Endothelial cell of umbilical vein (primary cell): ENCODE data around the gene KCNJ6. TPM values are rescaled to one million over a fixed set of nuclear protein-coding genes. Genes with fewer than 3 reads are reported as not detected.

ENCODE experiments used
- BruUV-seq: library from RNA; stranded (reverse); fragments of 400-500 nt; replicated peaks from 2 replicates; lab custom pipeline; 2021; lab: Mats Ljungman, UMichigan
- CTCF ChIA-PET: fragments of 300-600, 350-600 bp; sonication (Branson Sonifier 250); formaldehyde crosslinking; loops from one replicate; lab custom pipeline; 2021; ENCODE audit warnings: antibody characterized with exemption, inconsistent platforms; lab: Charles Lee
- POLR2A ChIA-PET: fragments of 300-600, 350-600 bp; sonication (Branson Sonifier 250); formaldehyde crosslinking; loops from one replicate; lab custom pipeline; 2021; ENCODE audit warnings: antibody characterized with exemption, inconsistent platforms; lab: Charles Lee
- DNase-seq: peaks from one replicate; pipeline ENCODE4 v3.0.0-alpha.2; 2011; ENCODE audit warnings: low read depth, low spot score
- FAIRE-seq: peaks from 2 replicates; lab custom pipeline; 2011; peaks lifted over from hg19 to GRCh38; lab: Jason Lieb, UNC
- H2AFZ ChIP-seq: 2 replicates; pipeline ENCODE4 v1.6.0; 2012; ENCODE audit warnings: low read depth, low read length, control low read depth, inconsistent platforms
- H3K27ac ChIP-seq: 2 replicates; pipeline ENCODE4 v1.5.1; 2011; ENCODE audit warnings: low read depth, mild to moderate bottlenecking, control low read depth, low read length, moderate library complexity; ENCODE audit not compliant: insufficient read depth
- H3K27me3 ChIP-seq, 2 experiments: 2 replicates each; pipeline versions ENCODE4 v1.6.0 to v1.6.1; 2011; ENCODE audit warnings: low read length in 2 of 2, mixed read lengths in 1 of 2; ENCODE audit not compliant: control insufficient read depth in 2 of 2, insufficient read depth in 2 of 2
- H3K36me3 ChIP-seq, 2 experiments: 2 replicates in 1 of 2; 3 replicates in 1 of 2; pipeline ENCODE4 v1.5.1; 2011; ENCODE audit warnings: low read length in 2 of 2, mild to moderate bottlenecking in 1 of 2, moderate library complexity in 1 of 2; ENCODE audit not compliant: control insufficient read depth in 2 of 2, insufficient read depth in 2 of 2; ENCODE audit errors: extremely low read depth in 1 of 2
- H3K4me1 ChIP-seq: 3 replicates; pipeline ENCODE4 v1.5.1; 2011; ENCODE audit warnings: mild to moderate bottlenecking, low read length; ENCODE audit not compliant: control insufficient read depth, insufficient read depth; ENCODE audit errors: extremely low read depth
- H3K4me2 ChIP-seq: 2 replicates; pipeline ENCODE4 v1.6.1; 2011; ENCODE audit warnings: low read length, control low read depth, mixed read lengths; ENCODE audit not compliant: insufficient read depth
- H3K4me3 ChIP-seq, 3 experiments: fragments of 200-600 bp in 1 of 3; sonication (generic), shearing (Covaris generic) in 1 of 3; replicated peaks in 1 of 3; 2 replicates each; pipeline ENCODE4 v1.5.1; 2011 to 2016; ENCODE audit warnings: control low read depth in 3 of 3, low read length in 3 of 3, mild to moderate bottlenecking in 2 of 3, inconsistent platforms in 1 of 3, low read depth in 1 of 3, moderate library complexity in 1 of 3; ENCODE audit not compliant: insufficient read depth in 1 of 3
- H3K79me2 ChIP-seq: 2 replicates; pipeline ENCODE4 v1.6.0; 2012; ENCODE audit warnings: low read length, inconsistent platforms; ENCODE audit not compliant: control insufficient read depth, insufficient read depth
- H3K9ac ChIP-seq: replicated peaks from 2 replicates; pipeline ENCODE3; 2011; ENCODE audit warnings: low read length, control low read depth; ENCODE audit not compliant: insufficient read depth; ENCODE audit errors: extremely low read depth
- H3K9me1 ChIP-seq: replicated peaks from 3 replicates; pipeline ENCODE4 v1.6.0; 2011; ENCODE audit warnings: mild to moderate bottlenecking, low read length; ENCODE audit not compliant: control insufficient read depth, insufficient read depth; ENCODE audit errors: extremely low read depth
- H3K9me3 ChIP-seq: replicated peaks from 2 replicates; pipeline ENCODE4 v1.5.1; 2012; ENCODE audit warnings: low read length, inconsistent platforms; ENCODE audit not compliant: control insufficient read depth, insufficient read depth
- H4K20me1 ChIP-seq: replicated peaks from 2 replicates; pipeline ENCODE3; 2011; ENCODE audit warnings: mild to moderate bottlenecking, low read length; ENCODE audit not compliant: control insufficient read depth, insufficient read depth; ENCODE audit errors: extremely low read depth
- CTCF ChIP-seq, 2 donors: IDR thresholded peaks; 1 replicate in 1 of 2; 2 replicates in 1 of 2; pipeline ENCODE4 v1.5.1; 2011; ENCODE audit warnings: low read length in 2 of 2, mild to moderate bottlenecking in 2 of 2, moderate library complexity in 2 of 2, control low read depth in 1 of 2, inconsistent platforms in 1 of 2, low read depth in 1 of 2; ENCODE audit not compliant: insufficient read depth in 1 of 2; ENCODE audit errors: extremely low read depth in 1 of 2
- EZH2 ChIP-seq: IDR thresholded peaks from 2 replicates; pipeline ENCODE4 v1.6.1; 2012; ENCODE audit warnings: borderline replicate concordance, low read depth, mild to moderate bottlenecking, moderate library complexity, low read length, inconsistent platforms; ENCODE audit not compliant: severe bottlenecking
- FOS ChIP-seq: IDR thresholded peaks from 2 replicates; pipeline ENCODE4 v1.6.1; 2011; ENCODE audit warnings: mild to moderate bottlenecking, low read length, moderate library complexity, borderline replicate concordance; ENCODE audit not compliant: insufficient read depth
- MAX ChIP-seq: IDR thresholded peaks from 2 replicates; pipeline ENCODE4 v1.6.1; 2011; ENCODE audit not compliant: insufficient read depth, insufficient read length
- POLR2A ChIP-seq: IDR thresholded peaks from 2 replicates; pipeline ENCODE4 v1.6.1; 2012; ENCODE audit warnings: low read depth, mild to moderate bottlenecking, control low read depth, low read length
- POLR2AphosphoS5 ChIP-seq: IDR thresholded peaks from 2 replicates; pipeline ENCODE4 v1.6.1; 2012; ENCODE audit warnings: low read depth, mild to moderate bottlenecking, control low read depth, low read length, moderate library complexity; ENCODE audit not compliant: insufficient read depth
- dilution Hi-C: fragments of 300-500 bp; cut with MboI; formaldehyde crosslinking; loops from one replicate; pipeline ENCODE4 v1.15.0; 2019; ENCODE audit warnings: low sequenced_read_pairs; ENCODE audit not compliant: extremely low pct_ligation_motif_present
- intact Hi-C: fragments of 100-400 bp; cut with micrococcal nuclease; formaldehyde crosslinking; loops from one replicate; pipeline ENCODE4 v1.10.0; 2022
- polyA plus RNA-seq, 4 experiments: library from polyadenylated mRNA; depleted of rRNA in 3 of 4; stranded (reverse) in 3 of 4; unstranded in 1 of 4; fragments of >200 nt; gene quantifications; 2 replicates each; pipeline versions ENCODE4 v1.2.1 to v1.2.3, GENCODE V29; 2011 to 2012; ENCODE audit warnings: missing spikeins in 1 of 4
- total RNA-seq: library from RNA; stranded (reverse); gene quantifications from 2 replicates; pipeline ENCODE4 v1.2.3, GENCODE V29; 2021

The KCNJ6 gene
- total and polyA plus RNA-seq, 2 donors (not counting 3 experiments of a cell fraction or from before 2014, with no cell fraction given), result not detected

GRCh38 chr21:37656899-37657298 is 259.4 kb downstream of the KCNJ6 start:
- dilution Hi-C loops, result no loop called here
- no peak overlapping the region for H2AFZ ChIP-seq

More at GRCh38 chr21:37656899-37657298, 259.4 kb downstream of the KCNJ6 start:
- Histone ChIP-seq H3K4me2 (no peak overlapping the region), H3K79me2 (no peaks in the 10 kb centered on the region), H3K9ac (no peak overlapping the region), H3K27me3 (no peaks in the 10 kb centered on the region), H3K4me1 (peaks cover 27% of the 10 kb centered on the region), H3K4me3 (no peak overlapping the region), H3K27ac (no peak overlapping the region), H3K36me3 (no peaks in the 10 kb centered on the region), H3K9me1 (no peaks in the 10 kb centered on the region), H3K9me3 (no peaks in the 10 kb centered on the region), H4K20me1 (no peaks in the 10 kb centered on the region)
- no peak for FAIRE-seq
- no peak for DNase-seq
- intact Hi-C loops, result loop anchor here (5.0 kb wide), 3 partner anchors 75 to 490 kb away; partner anchors contain the start of gene VPS26C
- no peak for TF ChIP-seq POLR2AphosphoS5
- TF ChIP-seq MAX, result no peak
- TF ChIP-seq EZH2, result no peak
- no peak for TF ChIP-seq POLR2A
- no peak for TF ChIP-seq CTCF (IDR thresholded peaks at IDR 0.05; ENCODE audit: extremely low read depth in 1 of 2, insufficient read depth in 1 of 2, low read depth in 1 of 2, low read length in 2 of 2)
- no peak for TF ChIP-seq FOS
- CTCF ChIA-PET, result no interaction called here
- no TSS peak for BruUV-seq
- POLR2A ChIA-PET, result no interaction called here
